ENCODE data around the gene GTF3C6.

DNA sequence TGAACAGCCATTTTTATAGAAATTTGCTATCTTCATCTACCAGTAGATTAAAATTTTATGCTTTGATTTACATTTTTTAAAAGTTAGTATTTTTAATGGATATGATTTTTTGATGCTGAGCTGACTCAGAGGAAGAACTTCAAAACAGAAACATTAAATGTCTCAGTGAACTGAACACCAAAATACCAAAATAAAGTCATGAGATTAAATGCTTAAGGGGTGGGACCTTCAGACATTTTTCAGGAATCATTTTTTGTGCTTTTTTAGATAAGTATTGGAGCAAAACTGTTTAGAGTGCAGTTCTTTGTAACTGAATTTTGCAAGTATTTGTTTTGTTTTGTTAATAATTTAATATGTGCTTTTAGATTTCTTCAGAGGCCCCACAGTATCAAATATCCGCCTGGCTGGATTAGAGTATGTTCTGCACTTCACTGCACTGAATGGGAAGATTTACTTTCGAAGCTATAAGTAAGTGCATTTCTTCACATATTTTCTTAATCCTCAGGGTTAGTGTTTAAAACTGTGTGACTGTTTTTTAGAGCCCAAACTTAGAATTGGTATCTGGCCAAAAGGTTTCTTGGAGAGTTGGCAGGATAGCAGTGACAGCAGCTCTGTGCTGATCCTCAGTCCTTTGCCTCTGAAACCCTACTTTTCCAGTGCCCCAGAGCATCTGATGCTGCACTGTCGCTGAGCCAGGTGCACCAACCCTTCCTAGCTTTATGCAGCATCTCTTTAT, 57.1 kb downstream of the GTF3C6 start:
- TF ChIP-seq ZC3H10 (CRISPR knock-in tag; IDR thresholded peaks at IDR 0.05) (no peak), RARB (CRISPR knock-in tag; IDR thresholded peaks at IDR 0.05) (no peak), ESRRG (CRISPR knock-in tag; IDR thresholded peaks at IDR 0.05) (no peak), ZFP3 (CRISPR knock-in tag; IDR thresholded peaks at IDR 0.05) (no peak), ZNF565 (CRISPR knock-in tag; conservative IDR thresholded peaks at IDR 0.05; ENCODE audit: low read depth) (no peak), ISL1 (CRISPR knock-in tag; IDR thresholded peaks at IDR 0.05) (no peak), ZFP30 (CRISPR knock-in tag; IDR thresholded peaks at IDR 0.05) (no peak)
- TF ChIP-seq, protein P1, sequence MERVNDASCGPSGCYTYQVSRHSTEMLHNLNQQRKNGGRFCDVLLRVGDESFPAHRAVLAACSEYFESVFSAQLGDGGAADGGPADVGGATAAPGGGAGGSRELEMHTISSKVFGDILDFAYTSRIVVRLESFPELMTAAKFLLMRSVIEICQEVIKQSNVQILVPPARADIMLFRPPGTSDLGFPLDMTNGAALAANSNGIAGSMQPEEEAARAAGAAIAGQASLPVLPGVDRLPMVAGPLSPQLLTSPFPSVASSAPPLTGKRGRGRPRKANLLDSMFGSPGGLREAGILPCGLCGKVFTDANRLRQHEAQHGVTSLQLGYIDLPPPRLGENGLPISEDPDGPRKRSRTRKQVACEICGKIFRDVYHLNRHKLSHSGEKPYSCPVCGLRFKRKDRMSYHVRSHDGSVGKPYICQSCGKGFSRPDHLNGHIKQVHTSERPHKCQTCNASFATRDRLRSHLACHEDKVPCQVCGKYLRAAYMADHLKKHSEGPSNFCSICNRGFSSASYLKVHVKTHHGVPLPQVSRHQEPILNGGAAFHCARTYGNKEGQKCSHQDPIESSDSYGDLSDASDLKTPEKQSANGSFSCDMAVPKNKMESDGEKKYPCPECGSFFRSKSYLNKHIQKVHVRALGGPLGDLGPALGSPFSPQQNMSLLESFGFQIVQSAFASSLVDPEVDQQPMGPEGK (CRISPR knock-in tag; IDR thresholded peaks at IDR 0.05; ENCODE audit: borderline replicate concordance): no peak
